ENCODE data around the gene WDR6. TPM values are rescaled to one million over a fixed set of nuclear protein-coding genes. Genes with fewer than 3 reads are reported as not detected.

WDR6 gene
- total RNA-seq, 1 donor from 2014 or later: 131 TPM

GRCh38 chr3:48996640-48997039, 10.6 kb upstream of the WDR6 start:
- Histone ChIP-seq H3K27ac (no peak overlapping the region), H3K9ac (no peak overlapping the region), H4K20me1 (ENCODE audit: low read depth) (peaks cover 26% of the 10 kb centered on the region), H3K9me3 (ENCODE audit: low read depth) (no peaks in the 10 kb centered on the region), H3K4me3 (no peak overlapping the region), H3K27me3 (no peaks in the 10 kb centered on the region), H2AFZ (replicated peaks) (no peak overlapping the region), H3K36me3 (no peaks in the 10 kb centered on the region), H3K4me1 (peaks cover 30% of the 10 kb centered on the region), H3K4me2 (no peak overlapping the region), H3F3A (ENCODE audit: low read depth) (peaks cover 12% of the 10 kb centered on the region), H3K79me2 (ENCODE audit: low read depth) (peaks cover 12% of the 10 kb centered on the region)
- Mint-ChIP-seq H3K4me1 (peaks cover 27% of the 10 kb centered on the region), H3K4me3 (no peak overlapping the region), H3K27ac (no peak overlapping the region), H3K9me3 (no peaks in the 10 kb centered on the region), H3K36me3 (peaks cover 11% of the 10 kb centered on the region), H3K27me3 (ENCODE audit: insufficient read depth, low read depth) (peaks cover 8% of the 10 kb centered on the region)
- DNase-seq (ENCODE audit: low spot score): no peak
- TF ChIP-seq CTCF (IDR thresholded peaks at IDR 0.05): no peak
- TF ChIP-seq EZH2phosphoT487 (IDR thresholded peaks at IDR 0.05): no peak
- no peak for TF ChIP-seq EZH2 (IDR thresholded peaks at IDR 0.05)

DNA sequence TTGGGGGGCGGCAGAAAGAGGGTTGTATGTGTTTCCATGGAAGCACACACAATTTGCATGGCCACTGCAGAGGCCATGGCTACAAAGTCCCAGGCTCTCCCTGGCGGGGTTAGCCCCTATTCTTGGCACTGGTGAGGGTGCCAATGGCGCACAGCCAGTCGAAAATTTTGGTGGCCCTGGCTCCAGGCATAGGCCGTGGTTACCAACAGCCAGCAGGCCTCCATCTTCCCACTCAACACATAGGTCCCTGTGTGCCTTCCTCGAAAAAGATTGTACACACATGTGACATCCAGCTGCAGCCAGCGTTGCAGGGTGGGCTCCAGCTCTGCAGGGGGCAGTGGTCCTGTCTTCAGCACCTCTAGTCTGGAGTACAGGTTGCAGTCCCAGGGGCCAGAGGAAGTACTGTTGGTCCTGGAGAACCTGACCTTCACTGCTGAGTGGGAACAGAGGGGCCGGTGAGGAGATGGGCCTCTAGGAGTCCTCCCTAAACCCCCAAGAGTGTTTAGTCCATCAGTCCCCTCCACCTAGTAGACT, 10.0 kb upstream of the WDR6 start:
- Mint-ChIP-seq H3K4me1 (peaks cover 23% of the 10 kb centered on the region), H3K36me3 (peaks cover 11% of the 10 kb centered on the region), H3K9me3 (no peaks in the 10 kb centered on the region), H3K27me3 (ENCODE audit: insufficient read depth, low read depth) (peaks cover 8% of the 10 kb centered on the region), H3K27ac (no peak overlapping the region), H3K4me3 (no peak overlapping the region)
- Histone ChIP-seq H3K9me3 (ENCODE audit: low read depth) (no peaks in the 10 kb centered on the region), H3K79me2 (ENCODE audit: low read depth) (peaks cover 7% of the 10 kb centered on the region), H3K27ac (no peak overlapping the region), H3K9ac (no peak overlapping the region), H4K20me1 (ENCODE audit: low read depth) (peaks cover 26% of the 10 kb centered on the region), H3K4me1 (peaks cover 26% of the 10 kb centered on the region), H2AFZ (replicated peaks) (no peak overlapping the region), H3K27me3 (no peaks in the 10 kb centered on the region), H3K4me3 (no peak overlapping the region), H3F3A (ENCODE audit: low read depth) (peaks cover 12% of the 10 kb centered on the region), H3K4me2 (no peak overlapping the region), H3K36me3 (no peaks in the 10 kb centered on the region)
- TF ChIP-seq CTCF (IDR thresholded peaks at IDR 0.05): no peak
- no peak for TF ChIP-seq EZH2 (IDR thresholded peaks at IDR 0.05)
- TF ChIP-seq EZH2phosphoT487 (IDR thresholded peaks at IDR 0.05): no peak
- no peak for DNase-seq (ENCODE audit: low spot score)

DNA sequence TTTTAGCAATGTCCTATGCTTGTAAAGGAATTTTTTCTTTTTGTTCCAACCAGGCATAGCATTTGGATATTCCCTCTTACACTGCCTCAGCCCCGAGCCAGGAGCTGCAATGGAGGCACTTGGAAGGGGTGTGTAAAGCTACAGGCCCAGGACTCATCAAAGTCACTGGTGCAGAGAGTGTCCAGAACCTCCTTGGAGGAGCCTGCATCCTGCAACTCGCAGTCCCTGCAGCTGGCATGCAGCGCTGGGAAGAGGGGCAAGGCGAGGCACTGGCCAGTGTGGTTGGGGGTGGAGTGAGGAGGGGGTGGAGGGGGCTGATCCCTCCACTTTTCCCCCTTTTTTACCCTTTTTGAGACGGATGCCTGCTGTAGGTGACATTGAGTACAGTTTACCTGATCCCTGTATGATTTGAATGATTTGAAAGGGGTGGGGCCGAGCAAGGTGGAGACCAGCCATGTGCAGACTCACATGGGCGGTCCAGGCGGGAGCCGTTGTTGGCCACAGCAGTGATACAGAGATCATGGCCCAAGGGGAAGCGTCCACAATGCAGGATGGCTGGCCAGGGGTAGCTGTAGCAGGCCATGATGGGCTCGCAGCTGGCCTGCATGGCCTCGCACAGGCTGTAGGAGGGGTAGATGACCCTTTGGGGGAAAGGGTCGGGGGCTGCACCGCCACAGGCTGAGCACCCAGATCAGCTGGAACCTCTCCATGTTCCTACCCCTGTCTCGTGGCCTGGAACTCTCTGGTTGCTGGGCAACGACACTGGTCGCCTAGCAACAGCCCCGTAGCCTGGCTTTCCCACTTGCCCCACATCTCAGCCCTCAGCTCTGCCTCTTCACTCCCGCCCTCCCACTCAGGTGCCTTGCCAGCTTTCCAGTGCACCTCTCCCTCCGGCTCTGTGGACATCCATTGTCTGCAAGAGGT, 9.2 kb upstream of the WDR6 start:
- no peak overlapping the region for H3K9ac ChIP-seq
- H3K4me3 Mint-ChIP-seq: peak overlapping the region; percentile 63
- no peak overlapping the region for H3K27ac ChIP-seq
- H3K9me3 ChIP-seq (ENCODE audit: low read depth): no peaks in the 10 kb centered on the region
- H3K4me2 ChIP-seq: peak overlapping the region; percentile 38
- no peaks in the 10 kb centered on the region for H3K9me3 Mint-ChIP-seq
- peaks cover 26% of the 10 kb centered on the region for H3K4me1 ChIP-seq
- H3F3A ChIP-seq (ENCODE audit: low read depth): peaks cover 12% of the 10 kb centered on the region
- TF ChIP-seq EZH2phosphoT487 (IDR thresholded peaks at IDR 0.05) (no peak), EZH2 (IDR thresholded peaks at IDR 0.05) (no peak), CTCF (IDR thresholded peaks at IDR 0.05) (no peak)
- H3K36me3 Mint-ChIP-seq: peaks cover 11% of the 10 kb centered on the region
- peaks cover under 1% of the 10 kb centered on the region for H3K79me2 ChIP-seq (ENCODE audit: low read depth)
- H3K4me3 ChIP-seq: no peak overlapping the region
- peaks cover 23% of the 10 kb centered on the region for H3K4me1 Mint-ChIP-seq
- no peak overlapping the region for H2AFZ ChIP-seq (replicated peaks)
- H3K27me3 ChIP-seq: no peaks in the 10 kb centered on the region
- peaks cover 8% of the 10 kb centered on the region for H3K27me3 Mint-ChIP-seq (ENCODE audit: insufficient read depth, low read depth)
- H3K36me3 ChIP-seq: no peaks in the 10 kb centered on the region
- DNase-seq (ENCODE audit: low spot score): peak; percentile 71
- peak overlapping the region; percentile 78 for H3K27ac Mint-ChIP-seq
- peaks cover 26% of the 10 kb centered on the region for H4K20me1 ChIP-seq (ENCODE audit: low read depth)

Data from neural progenitor cell (in vitro differentiated cells).